ENCODE data around the gene SMPD4.
"Not testable (repeated sequence)": the region's sequence is repeated elsewhere in the genome, so short reads cannot be mapped to it uniquely, and the experiment has no call there.

The SMPD4 gene

DNA sequence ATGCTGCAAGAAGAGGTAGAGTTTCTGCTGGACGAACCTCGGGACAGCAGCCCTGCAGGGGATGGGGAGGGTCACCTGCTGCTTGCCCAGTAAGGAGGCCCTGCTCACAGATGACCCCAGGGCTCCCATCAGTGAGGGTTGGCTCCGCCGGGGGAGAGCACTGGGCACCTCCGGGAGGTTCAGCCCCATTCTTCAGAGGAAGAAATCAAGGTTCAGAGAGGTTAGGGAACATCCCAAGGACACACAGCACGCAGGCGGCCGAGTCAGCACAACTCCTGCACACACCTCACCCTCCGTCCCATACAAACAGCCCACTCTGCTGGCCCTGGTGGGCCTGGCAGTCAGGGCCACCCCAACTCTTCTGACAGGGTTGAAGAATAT is 24.8 kb downstream of the SMPD4 start:
- TF ChIP-seq, protein P1, sequence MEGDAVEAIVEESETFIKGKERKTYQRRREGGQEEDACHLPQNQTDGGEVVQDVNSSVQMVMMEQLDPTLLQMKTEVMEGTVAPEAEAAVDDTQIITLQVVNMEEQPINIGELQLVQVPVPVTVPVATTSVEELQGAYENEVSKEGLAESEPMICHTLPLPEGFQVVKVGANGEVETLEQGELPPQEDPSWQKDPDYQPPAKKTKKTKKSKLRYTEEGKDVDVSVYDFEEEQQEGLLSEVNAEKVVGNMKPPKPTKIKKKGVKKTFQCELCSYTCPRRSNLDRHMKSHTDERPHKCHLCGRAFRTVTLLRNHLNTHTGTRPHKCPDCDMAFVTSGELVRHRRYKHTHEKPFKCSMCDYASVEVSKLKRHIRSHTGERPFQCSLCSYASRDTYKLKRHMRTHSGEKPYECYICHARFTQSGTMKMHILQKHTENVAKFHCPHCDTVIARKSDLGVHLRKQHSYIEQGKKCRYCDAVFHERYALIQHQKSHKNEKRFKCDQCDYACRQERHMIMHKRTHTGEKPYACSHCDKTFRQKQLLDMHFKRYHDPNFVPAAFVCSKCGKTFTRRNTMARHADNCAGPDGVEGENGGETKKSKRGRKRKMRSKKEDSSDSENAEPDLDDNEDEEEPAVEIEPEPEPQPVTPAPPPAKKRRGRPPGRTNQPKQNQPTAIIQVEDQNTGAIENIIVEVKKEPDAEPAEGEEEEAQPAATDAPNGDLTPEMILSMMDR (IDR thresholded peaks at IDR 0.05; ENCODE audit: control extremely low read depth, extremely low read depth, low read depth, missing control alignments), result no peak
- POLR2A ChIA-PET, result no interaction called here
- CTCF ChIA-PET, result no interaction called here
- no peak for DNase-seq (ENCODE audit: extremely low spot score)

DNA sequence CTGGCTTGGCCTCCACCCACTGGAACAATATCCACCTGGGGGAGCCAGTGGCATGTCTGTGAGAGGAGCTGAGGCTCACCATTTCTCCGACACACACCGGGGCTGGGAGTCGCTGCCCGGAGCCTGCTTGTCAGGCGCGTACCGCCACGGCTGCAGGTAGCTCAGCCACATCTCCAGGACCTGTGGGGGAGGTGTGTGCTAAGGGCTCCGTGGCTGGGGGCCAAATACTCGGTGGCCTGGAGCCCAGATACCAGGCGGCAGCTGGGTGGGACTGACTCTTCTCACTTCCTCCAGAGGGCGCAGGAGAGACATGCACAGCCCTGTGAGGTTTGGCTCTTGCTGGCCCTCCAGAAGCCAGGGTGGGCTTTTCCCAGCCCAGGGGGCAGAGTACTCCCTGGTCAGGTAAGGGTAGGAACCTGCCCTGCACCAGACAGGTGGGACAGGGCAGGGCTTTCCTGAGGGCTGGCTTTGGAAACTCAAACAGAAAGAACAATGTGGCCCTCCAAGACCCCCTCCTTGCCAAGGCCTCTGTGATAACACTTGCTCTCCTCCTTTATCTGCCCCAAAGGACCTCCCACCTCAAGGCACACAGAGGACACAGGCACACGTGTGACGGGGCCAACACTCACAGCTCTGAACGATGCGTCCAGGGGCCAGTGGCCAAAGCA is 25.3 kb downstream of the SMPD4 start:
- ChIA-PET CTCF (interaction anchor here (0.8 kb wide), 1 partner anchor 177 kb away, joined by 5 read pairs; no protein-coding TSS in a partner anchor), POLR2A (interaction anchor here (0.6 kb wide), 1 partner anchor 13 kb away, joined by 4 read pairs; no protein-coding TSS in a partner anchor)
- TF ChIP-seq, protein P1 (IDR thresholded peaks at IDR 0.05; ENCODE audit: control extremely low read depth, extremely low read depth, low read depth, missing control alignments), result peak; percentile 50
- peak; percentile 34 for DNase-seq (ENCODE audit: extremely low spot score)

DNA sequence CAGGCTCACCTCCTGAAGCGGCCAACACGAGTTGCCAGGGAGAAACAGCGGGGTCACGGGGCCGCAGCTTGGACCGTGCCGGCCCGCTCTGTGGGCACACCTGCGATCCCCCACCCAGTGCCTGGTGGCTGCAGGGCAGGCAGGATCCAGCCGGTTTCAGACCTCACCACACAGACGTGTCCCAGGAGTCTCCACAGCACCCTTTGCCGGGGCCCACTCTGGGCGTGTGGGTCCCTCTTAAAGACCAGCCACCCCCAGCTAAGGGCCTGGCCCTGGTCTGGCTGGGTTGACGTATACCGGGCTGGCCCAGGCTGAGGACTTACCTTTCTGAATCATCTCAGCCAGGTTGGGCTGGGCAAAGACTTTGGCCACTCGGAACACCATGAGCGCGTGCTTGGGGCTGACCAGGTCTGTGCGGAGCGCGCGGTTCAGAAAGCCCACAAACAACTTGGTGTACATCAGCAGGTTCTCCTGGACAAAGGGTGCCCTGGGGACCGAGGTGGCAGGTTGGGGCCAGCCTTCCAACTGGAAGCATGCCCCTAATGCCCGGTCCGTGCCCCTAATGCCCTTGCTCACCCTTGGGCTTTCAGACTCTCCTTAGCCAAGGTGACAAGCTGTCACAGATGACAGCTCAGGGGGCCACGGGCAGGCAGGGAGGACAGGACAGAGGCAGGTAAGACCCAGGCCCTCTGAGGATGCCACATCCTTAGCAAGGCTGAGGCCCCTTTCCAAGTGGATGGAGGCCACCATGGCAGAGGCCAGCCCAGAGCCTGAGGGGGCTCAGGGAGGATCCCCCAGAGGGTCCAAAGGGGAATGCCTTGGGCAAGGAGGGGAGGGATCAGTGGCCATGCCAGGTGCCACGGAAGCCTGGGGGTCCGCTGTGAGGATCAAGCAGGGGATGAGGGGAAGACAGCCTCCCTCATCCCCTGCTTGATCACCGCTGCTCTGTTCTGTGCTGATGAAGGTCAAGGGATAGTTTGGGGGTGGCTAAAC is 26.3 kb downstream of the SMPD4 start:
- TF ChIP-seq, protein P1 (IDR thresholded peaks at IDR 0.05; ENCODE audit: control extremely low read depth, extremely low read depth, low read depth, missing control alignments), result no peak
- POLR2A ChIA-PET, result no interaction called here
- DNase-seq (ENCODE audit: extremely low spot score), result no peak
- CTCF ChIA-PET, result interaction anchor here (0.8 kb wide), 1 partner anchor 178 kb away, joined by 5 read pairs; no protein-coding TSS in a partner anchor

DNA sequence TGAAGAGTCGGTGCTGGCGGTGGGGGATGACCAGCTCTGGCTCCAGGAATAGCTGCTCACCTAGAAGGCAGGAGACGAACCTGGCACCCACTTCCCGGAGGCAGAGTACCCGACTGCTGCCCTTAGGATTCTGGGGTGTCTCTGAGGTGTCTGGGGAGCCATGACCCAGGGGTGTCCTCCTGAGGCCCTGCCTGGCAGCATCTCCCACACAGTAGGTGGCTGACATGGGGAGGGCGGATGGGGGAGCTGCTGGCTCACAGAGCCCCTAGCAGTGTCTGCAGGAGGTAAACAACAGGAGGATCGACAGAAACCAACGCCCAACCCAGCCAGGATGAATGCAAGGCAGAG is 27.0 kb downstream of the SMPD4 start:
- DNase-seq (ENCODE audit: extremely low spot score); POLR2A ChIA-PET; CTCF ChIA-PET: not testable (repeated sequence)

DNA sequence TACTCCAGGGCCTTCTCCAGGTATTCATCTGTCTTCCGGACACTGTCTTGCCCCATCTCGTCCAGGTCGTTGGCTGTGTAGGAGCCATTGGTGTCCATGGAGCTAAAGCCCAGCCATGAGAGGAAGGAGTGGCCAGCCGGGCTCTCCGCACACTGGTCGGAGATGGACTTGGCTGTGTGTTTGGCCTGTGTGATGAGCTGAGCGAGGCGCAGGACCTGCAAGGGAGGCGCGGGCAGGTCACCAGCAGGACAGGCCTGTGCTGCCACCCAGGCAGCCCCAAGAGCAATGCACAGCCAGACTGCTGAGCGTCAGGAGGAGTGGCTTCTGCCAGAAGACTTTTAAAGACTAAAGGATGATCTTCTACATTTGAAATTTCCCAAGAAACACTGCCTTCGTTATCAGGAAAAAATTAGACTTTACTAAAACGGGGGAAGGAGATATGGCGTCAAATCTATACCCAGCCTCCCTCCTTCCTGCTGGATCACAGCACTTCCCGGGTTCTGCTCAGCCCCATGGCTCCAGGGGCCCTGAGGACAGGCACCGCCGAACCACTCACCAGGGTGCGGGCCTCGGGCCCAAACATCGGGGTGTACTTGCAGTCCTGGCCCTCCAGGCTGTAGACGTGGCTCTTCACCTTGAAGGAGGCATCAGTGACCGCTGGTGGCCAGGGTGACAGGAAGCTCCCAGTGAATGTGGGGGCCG is 27.5 kb downstream of the SMPD4 start:
- CTCF ChIA-PET; POLR2A ChIA-PET; DNase-seq (ENCODE audit: extremely low spot score): not testable (repeated sequence)

DNA sequence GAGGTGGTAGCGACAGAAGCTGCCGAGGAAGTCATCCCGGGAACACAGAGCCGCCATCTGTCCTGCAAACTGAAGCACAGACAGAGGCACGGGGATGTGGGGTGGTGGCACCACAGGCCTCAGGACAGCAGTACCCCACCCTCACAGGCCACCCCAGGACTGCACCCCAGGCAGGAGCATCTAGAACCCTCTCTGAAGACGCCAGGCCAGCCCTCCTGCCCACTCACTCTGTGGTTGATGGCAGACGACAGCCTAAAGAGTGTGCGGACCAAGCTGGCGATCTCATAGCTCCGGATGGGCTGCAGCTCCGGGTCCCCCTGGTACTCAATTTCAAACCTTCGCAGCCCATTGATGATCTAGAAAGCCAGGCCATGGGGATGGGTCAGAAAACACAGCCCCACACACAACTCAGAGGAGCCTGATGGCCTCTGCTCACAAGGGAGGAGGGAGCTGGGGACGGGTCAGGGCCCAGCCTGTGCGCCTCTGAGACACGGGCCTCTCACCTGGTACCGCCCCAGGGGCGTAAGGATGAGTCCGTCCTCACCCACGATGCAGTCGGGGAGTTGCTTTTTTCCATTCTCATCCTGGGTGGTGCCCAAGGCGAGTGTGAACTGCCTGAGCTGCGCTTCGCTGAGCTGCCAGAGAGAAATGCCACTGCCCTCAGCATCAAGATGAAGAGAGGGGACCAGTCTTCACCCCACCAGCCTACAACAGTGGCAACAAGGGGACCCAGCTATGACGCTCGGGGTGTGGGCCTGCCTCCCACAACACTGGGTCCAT is 28.4 kb downstream of the SMPD4 start:
- TF ChIP-seq, protein P1 (IDR thresholded peaks at IDR 0.05; ENCODE audit: control extremely low read depth, extremely low read depth, low read depth, missing control alignments), result no peak
- CTCF ChIA-PET, result no interaction called here
- POLR2A ChIA-PET, result no interaction called here
- no peak for DNase-seq (ENCODE audit: extremely low spot score)

DNA sequence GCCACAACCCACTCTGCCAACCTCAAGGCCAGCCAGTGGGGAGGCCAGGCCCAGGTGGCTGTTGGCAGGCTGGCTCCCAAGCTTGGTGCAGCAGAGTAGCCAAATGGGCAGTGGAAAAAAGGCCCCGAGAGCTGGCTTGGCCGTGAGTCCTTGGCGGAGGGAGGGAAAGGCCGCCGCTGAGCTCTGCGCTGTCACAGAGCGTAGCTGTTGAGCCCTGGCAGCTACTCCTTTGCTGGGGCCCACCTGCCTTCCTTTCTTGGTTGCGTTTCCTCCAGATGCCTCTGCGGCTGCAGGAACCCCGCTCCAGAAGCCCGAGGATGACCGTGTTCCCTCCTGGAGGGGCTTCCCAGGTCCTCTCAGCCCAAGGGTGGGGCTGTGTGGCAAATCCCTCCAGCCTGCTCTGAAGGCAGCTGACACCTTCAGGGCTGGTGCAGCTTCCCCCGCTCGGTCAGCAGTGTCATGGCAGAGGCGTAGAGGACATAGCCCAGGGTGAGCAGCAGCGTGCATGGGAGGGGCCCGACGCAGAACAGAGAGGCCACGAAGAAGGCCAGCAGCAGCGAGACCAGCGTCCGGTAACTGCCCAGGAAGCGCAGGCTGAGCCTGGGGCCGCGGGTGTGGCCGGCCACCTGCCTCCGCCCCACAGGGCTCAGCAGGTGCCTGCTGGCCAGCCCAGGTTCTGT is 29.1 kb downstream of the SMPD4 start:
- DNase-seq (ENCODE audit: extremely low spot score); CTCF ChIA-PET; POLR2A ChIA-PET: not testable (repeated sequence)

DNA sequence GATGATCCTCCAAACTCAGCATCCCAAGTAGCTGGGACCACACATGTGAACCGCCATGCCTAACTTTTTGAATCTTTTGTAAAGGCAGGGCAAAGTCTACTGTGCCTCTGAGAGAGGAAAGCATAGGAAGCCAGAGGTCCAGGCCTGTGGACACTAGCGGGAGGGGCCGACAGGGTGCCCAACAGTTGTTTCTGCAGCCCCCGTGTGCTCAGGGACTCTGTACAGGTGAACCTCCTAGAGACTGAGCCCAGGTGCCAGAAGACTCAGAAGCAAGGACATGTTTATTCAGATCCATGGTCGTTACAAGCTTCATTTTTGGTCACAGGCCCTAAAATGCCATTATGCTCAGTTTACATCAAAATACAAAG is 30.3 kb downstream of the SMPD4 start:
- DNase-seq (ENCODE audit: extremely low spot score); POLR2A ChIA-PET; CTCF ChIA-PET: not testable (repeated sequence)

Data from GM10248 (cell line).